GM20000 (cell line): Measurements from ENCODE around the gene SEC63.
"Not testable (repeated sequence)": the region's sequence is repeated elsewhere in the genome, so short reads cannot be mapped to it uniquely, and the experiment has no call there.

Experiments
- DNase-seq: peaks from one replicate; pipeline ENCODE4 v3.0.0; 2012; ENCODE audit warnings: low spot score
- TF ChIP-seq, protein P1 (sequence below): IDR thresholded peaks from 2 replicates; pipeline ENCODE4 v1.5.1; 2012; ENCODE audit warnings: mild to moderate bottlenecking, control low read depth; ENCODE audit errors: extremely low read depth, missing control alignments

SEC63 gene

DNA sequence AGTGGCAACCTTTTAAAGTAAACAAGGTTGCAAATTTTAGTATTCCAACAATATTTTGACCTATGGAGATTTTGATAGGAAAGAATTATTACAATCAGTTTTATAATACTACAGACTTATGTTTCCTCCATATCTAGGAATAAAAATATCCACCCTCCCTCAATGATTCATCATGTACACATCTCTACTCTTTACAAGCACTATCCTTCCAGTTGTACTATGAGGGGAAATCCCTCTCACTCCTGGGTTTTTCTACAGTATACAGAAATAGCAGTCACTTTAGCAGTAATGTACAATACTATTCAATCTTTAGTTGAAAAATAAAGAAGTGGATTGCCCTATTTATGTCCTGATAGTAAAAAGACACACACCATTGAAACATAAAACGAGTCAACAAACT, 87.6 kb downstream of the SEC63 start:
- TF ChIP-seq, protein P1, sequence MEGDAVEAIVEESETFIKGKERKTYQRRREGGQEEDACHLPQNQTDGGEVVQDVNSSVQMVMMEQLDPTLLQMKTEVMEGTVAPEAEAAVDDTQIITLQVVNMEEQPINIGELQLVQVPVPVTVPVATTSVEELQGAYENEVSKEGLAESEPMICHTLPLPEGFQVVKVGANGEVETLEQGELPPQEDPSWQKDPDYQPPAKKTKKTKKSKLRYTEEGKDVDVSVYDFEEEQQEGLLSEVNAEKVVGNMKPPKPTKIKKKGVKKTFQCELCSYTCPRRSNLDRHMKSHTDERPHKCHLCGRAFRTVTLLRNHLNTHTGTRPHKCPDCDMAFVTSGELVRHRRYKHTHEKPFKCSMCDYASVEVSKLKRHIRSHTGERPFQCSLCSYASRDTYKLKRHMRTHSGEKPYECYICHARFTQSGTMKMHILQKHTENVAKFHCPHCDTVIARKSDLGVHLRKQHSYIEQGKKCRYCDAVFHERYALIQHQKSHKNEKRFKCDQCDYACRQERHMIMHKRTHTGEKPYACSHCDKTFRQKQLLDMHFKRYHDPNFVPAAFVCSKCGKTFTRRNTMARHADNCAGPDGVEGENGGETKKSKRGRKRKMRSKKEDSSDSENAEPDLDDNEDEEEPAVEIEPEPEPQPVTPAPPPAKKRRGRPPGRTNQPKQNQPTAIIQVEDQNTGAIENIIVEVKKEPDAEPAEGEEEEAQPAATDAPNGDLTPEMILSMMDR: no peak
- peak; percentile 8 for DNase-seq

DNA sequence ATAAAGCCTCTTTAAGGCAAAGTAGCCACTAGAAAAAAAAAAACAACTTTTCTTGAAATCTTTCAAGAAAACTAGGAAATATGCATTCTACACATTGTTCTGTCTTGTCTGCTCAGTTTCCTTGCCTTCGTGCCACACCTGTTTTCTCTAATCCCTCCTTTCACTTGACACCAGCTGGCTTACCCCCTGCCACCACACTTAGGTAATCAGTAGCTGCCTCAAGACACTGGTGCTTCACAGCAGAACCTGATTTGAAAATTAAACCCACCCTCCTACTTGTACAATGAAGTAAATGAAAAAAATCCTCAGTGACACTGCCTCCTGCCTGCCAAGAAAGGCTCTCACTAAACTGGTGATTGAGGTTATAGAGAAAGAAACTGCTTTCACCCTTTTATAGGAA, 88.1 kb downstream of the SEC63 start:
- TF ChIP-seq, protein P1: no peak
- DNase-seq: no peak

DNA sequence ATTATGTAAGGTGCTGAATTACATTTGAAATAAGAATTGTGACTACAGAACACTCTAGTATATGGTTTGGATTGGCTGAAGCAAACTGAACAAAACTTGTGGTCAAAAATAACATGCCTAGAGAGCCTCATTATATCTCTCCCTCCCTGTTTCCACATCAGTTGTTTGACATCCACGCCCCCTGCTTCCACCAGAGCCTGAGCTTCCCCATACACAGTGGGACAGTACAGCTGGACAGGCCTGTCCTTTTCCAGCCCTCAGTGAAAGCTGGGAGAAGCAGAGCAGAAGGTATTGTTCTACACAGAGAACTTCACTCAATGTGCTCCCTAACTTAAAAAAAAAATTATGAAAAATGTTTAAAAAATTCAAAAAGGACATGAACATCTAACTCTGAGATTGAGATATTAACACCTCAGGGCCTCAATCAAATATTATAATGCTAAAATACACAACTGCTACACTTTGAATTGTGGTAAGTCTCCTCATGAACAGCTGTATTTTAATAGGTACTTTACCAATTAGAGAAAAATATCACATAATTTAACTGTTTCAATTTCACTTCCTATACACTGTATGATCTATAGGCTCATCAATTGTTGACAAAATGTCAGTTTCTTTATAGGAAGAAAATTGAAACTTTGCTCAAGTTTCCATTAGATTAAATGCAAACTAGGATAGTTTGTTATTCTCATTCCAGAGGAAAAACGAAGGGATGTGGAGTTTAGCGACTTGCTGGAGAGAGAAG, 89.0 kb downstream of the SEC63 start:
- peak; percentile 15 for DNase-seq
- TF ChIP-seq, protein P1: no peak

DNA sequence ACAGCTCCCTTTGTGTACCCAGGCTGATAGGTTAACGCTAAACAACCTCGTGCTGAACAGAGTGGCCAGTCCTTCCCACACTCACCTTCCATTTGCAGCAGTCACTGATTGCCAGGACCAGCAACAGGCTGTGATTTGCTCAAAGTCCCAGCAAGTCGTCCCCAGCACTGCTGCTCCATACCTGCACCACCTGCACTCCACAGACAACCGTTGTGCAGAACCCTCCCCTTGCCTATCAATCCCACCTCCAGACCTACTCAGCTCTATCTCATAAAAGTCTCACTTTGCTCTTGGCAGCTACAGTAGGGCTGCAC, 90.7 kb downstream of the SEC63 start:
- DNase-seq: no peak
- TF ChIP-seq, protein P1: no peak

DNA sequence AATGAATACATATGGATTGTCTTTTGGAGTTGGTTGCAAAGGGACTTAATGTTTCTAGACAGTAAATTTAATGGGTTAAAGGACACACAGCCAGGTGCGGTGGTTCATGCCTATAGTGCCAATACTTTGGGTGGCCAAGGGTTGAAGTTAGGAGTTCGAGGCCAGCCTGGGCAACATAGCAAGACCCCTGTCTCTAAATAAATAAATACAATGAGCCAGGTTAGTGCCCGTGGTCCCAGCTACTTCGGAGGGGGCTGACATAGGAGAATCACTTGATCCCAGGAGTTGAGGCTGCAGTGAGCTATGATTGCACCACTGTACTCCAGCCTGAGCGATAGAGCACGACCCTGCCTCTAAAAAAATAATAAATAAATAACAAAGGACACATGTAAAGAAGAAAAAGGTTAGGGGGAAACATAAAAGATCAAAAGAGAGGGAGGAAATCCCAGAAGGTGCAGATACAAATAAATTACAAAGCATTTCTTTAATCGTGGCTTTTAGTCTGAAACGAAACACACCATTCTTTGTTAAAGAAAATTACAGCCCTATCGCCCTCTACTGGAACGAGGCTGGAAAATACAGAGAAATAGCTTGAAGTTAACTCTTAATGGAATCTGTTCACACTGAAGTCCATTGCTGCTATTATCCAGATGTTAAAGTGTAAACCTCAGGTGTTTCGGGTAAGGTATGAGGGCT, 91.3 kb downstream of the SEC63 start:
- peak; percentile 59 for DNase-seq
- TF ChIP-seq, protein P1: no peak

DNA sequence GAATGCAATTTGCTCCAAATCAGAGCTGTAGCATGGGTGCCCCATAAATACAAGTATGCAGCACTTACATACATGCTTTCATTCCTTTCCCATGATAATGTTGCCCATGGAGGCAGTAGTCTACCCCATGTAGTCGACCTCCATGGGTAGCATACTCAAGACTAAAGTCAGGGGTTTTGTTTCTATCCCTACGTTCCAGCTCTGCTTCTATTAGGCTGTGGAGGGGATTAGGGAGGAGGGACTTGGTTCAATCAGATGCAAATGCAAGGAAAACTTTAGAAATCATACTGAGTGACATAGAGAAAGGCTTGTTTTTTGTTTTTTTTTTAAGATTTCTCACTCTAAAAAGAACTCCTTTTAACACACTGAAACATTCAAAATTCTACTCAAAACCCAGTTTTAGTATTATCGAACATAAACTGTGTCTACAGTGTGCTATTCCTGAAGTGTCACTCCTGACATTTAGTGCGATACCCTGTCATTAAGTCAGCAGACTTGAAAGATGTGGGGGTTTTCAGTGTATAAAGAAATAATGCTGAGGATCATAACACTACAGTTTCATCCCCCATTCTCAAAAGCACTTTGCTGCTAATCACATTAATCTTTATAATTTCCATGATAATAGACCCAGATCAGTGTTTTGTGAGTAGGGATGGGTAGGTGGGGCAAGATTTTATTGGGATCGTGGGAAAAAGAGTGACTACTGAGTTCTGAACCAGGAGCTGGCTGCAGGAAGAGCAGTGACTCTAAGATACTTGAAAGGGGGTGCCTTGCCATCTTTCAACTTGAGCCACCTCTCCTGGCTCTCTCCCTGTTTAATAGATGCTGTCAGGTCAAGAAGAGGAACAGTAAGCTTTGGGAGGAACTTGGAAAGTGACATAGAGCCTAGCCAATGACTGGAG, 93.5 kb downstream of the SEC63 start:
- peak; percentile 6 for DNase-seq
- TF ChIP-seq, protein P1: no peak

DNA sequence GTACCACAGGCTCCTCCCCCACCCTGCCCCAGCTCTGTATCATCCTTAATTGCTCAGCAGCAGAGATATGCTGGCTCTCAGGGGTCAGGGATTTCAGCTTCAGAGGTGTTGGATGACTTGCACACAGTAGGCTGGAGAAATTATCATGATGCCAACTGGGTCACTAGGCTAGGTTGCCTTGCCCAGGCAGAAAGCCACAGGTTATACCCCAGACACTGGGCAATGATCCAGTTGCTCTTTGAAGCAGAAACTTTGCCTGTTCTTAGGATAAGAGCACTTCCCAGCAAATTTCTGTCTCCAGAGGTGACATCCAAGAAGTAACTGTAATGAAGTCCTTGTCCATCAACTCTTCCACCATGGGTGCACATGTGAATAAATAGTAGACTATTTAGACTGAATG, 95.6 kb downstream of the SEC63 start:
- DNase-seq: no peak

DNA sequence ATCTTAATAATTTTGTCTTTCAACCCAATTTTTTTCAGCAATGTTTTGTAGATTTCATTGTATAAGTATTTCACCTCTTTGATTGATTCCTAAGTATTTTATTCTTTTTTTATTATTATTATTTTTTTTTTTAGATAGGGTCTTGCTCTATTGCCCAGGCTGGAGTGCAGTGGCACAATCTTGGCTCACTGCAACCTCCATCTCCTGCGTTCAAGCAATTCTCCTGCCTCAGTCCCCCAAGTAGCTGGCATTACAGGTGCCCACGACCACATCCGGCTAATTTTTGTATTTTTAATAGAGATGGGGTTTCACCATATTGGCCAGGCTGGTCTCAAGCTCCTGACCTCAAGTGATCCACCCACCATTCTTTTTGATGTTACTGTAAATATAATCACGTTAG, 97.0 kb downstream of the SEC63 start:
- DNase-seq: not testable (repeated sequence)

More for the DNA sequence above, 95.6 kb downstream of the SEC63 start:
- TF ChIP-seq, protein P1: no peak

DNA sequence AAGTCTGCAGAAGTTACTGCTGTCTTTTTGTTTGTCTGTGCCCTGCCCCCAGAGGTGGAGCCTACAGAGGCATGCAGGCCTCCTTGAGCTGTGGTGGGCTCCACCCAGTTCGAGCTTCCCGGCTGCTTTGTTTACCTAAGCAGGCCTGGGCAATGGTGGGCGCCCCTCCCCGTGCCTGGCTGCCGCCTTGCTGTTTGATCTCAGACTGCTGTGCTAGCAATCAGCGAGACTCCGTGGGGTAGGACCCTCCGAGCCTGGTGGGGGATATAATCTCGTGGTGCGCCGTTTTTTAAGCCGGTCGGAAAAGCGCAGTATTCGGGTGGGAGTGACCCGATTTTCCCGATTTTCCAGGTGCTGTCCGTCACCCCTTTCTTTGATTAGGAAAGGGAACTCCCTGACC, 97.9 kb downstream of the SEC63 start:
- not testable (repeated sequence) for DNase-seq
